KMS-11 (cell line): ENCODE data around the gene PMEPA1.
A peak's percentile ranks its signal among the peaks of the same experiment; 100 is the strongest.

Experiments
- H2AFZ ChIP-seq: fragments of 200-600 bp; sonication (generic); 2 replicates; pipeline ENCODE4 v1.6.1; 2016; ENCODE audit warnings: antibody characterized with exemption, mixed run types, low read depth
- H3K27ac ChIP-seq: fragments of 200-600 bp; sonication (generic); 2 replicates; pipeline ENCODE4 v1.6.1; 2016; ENCODE audit warnings: mild to moderate bottlenecking, mixed run types
- H3K27me3 ChIP-seq: fragments of 200-600 bp; sonication (generic); 2 replicates; pipeline ENCODE4 v1.6.1; 2017; ENCODE audit warnings: mild to moderate bottlenecking, low read depth, mixed run types, moderate library complexity; ENCODE audit not compliant: insufficient read depth
- H3K36me3 ChIP-seq: fragments of 200-600 bp; sonication (generic); 2 replicates; pipeline ENCODE4 v1.6.1; 2017; ENCODE audit warnings: mild to moderate bottlenecking, mixed run types; ENCODE audit not compliant: insufficient read depth
- H3K4me1 ChIP-seq: fragments of 200-600 bp; sonication (generic); 2 replicates; pipeline ENCODE4 v1.6.1; 2016; ENCODE audit warnings: mild to moderate bottlenecking, low read depth, mixed run types; ENCODE audit not compliant: poor library complexity, severe bottlenecking
- H3K4me2 ChIP-seq: fragments of 200-600 bp; sonication (generic); 2 replicates; pipeline ENCODE4 v1.7.0; 2016; ENCODE audit warnings: mild to moderate bottlenecking, mixed run types
- H3K4me3 ChIP-seq: fragments of 200-600 bp; sonication (generic); IDR thresholded peaks from 2 replicates; pipeline ENCODE4 v1.6.1; 2017; ENCODE audit warnings: low read depth, low read length, mixed read lengths; ENCODE audit not compliant: insufficient read depth
- H3K79me2 ChIP-seq: fragments of 200-600 bp; sonication (generic); 2 replicates; pipeline ENCODE4 v1.6.1; 2016; ENCODE audit warnings: low read depth, mixed run types; ENCODE audit not compliant: insufficient read depth
- H3K9ac ChIP-seq: fragments of 200-600 bp; sonication (generic); 2 replicates; pipeline ENCODE4 v1.6.1; 2016; ENCODE audit warnings: mild to moderate bottlenecking, mixed run types
- H4K20me1 ChIP-seq: fragments of 200-600 bp; sonication (generic); 2 replicates; pipeline ENCODE4 v1.6.1; 2016; ENCODE audit warnings: mild to moderate bottlenecking, mixed run types; ENCODE audit not compliant: insufficient read depth
- TF ChIP-seq, protein P1 (sequence below): fragments of 200-600 bp; sonication (generic); conservative IDR thresholded peaks from 2 replicates; pipeline ENCODE4 v1.6.1; 2017; ENCODE audit warnings: low read depth, mild to moderate bottlenecking, antibody characterized with exemption, low read length, moderate library complexity, mixed read lengths

Gene PMEPA1

GRCh38 chr20:57654998-57655808, 54.6 kb downstream of the PMEPA1 start:
- no peak overlapping the region for H2AFZ ChIP-seq
- no peak overlapping the region for H3K4me3 ChIP-seq
- no peak overlapping the region for H3K4me2 ChIP-seq
- no peaks in the 10 kb centered on the region for H3K27me3 ChIP-seq
- no peaks in the 10 kb centered on the region for H4K20me1 ChIP-seq
- no peaks in the 10 kb centered on the region for H3K36me3 ChIP-seq
- H3K27ac ChIP-seq: no peak overlapping the region
- TF ChIP-seq, protein P1, sequence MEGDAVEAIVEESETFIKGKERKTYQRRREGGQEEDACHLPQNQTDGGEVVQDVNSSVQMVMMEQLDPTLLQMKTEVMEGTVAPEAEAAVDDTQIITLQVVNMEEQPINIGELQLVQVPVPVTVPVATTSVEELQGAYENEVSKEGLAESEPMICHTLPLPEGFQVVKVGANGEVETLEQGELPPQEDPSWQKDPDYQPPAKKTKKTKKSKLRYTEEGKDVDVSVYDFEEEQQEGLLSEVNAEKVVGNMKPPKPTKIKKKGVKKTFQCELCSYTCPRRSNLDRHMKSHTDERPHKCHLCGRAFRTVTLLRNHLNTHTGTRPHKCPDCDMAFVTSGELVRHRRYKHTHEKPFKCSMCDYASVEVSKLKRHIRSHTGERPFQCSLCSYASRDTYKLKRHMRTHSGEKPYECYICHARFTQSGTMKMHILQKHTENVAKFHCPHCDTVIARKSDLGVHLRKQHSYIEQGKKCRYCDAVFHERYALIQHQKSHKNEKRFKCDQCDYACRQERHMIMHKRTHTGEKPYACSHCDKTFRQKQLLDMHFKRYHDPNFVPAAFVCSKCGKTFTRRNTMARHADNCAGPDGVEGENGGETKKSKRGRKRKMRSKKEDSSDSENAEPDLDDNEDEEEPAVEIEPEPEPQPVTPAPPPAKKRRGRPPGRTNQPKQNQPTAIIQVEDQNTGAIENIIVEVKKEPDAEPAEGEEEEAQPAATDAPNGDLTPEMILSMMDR: no peak
- H3K4me1 ChIP-seq: no peaks in the 10 kb centered on the region
- no peaks in the 10 kb centered on the region for H3K79me2 ChIP-seq
- H3K9ac ChIP-seq: no peak overlapping the region

DNA sequence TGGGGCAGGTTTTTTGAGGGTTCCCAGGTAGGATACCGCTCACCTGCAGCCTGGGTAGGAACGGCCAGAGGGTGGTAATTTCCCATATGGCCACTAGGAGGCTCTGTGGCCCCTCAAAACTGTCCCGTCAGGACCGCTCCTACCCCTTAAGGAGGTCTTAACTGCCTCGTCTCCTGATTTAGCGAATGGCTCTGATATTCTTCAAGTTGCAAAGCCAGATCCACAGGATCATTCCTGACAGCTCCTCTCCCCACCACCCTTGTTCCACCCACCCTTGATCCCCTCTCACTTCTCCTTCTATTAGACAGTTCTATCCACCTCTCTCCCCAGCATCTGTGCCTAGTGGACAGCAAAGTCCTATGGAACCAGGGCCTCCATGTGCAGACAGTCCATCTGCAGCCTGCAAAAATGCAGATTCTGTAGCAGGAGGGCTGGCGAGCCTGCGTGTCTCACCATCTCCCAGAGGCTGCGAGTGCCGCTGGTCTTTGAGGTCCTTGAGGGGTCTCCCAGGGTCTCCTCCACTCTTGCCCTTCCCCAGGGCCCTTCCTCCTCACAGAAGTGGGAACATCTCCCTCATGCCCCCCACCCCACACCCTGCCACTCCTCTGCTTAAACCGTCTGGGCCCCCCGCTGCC, 55.3 kb downstream of the PMEPA1 start:
- Histone ChIP-seq H4K20me1 (no peaks in the 10 kb centered on the region), H3K4me3 (no peak overlapping the region), H3K9ac (no peak overlapping the region), H3K79me2 (no peaks in the 10 kb centered on the region), H3K4me2 (no peak overlapping the region), H3K36me3 (no peaks in the 10 kb centered on the region), H2AFZ (no peak overlapping the region), H3K4me1 (no peaks in the 10 kb centered on the region), H3K27me3 (no peaks in the 10 kb centered on the region), H3K27ac (no peak overlapping the region)
- TF ChIP-seq, protein P1: peak; percentile 98

DNA sequence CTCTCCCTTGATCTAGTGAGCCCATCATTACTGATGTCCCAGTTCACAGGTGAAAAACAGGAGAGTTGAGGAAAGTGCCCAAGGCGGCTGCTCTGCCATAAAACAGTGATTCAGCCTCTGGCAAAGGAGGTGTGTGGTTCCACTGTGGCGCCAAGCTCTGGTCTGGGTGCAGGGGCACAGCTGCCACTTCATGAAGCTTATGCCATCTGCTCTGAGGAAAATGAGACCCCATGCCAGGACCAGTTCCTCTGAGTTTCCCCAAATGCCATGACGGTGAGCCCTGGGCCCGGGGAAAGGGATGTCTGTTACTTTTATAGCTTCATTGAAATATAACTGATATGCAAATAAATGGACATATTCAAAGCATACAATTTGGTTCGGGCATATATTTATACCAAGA, 55.9 kb downstream of the PMEPA1 start:
- no peaks in the 10 kb centered on the region for H4K20me1 ChIP-seq
- TF ChIP-seq, protein P1: no peak
- no peaks in the 10 kb centered on the region for H3K4me1 ChIP-seq
- H2AFZ ChIP-seq: no peak overlapping the region
- no peak overlapping the region for H3K4me3 ChIP-seq
- no peaks in the 10 kb centered on the region for H3K27me3 ChIP-seq
- H3K4me2 ChIP-seq: no peak overlapping the region
- no peaks in the 10 kb centered on the region for H3K79me2 ChIP-seq
- no peak overlapping the region for H3K27ac ChIP-seq
- no peaks in the 10 kb centered on the region for H3K36me3 ChIP-seq
- H3K9ac ChIP-seq: no peak overlapping the region

GRCh38 chr20:57653546-57653900, 56.3 kb downstream of the PMEPA1 start:
- H3K4me2 ChIP-seq: no peak overlapping the region
- H3K27ac ChIP-seq: no peak overlapping the region
- H4K20me1 ChIP-seq: no peaks in the 10 kb centered on the region
- TF ChIP-seq, protein P1: no peak
- H3K4me3 ChIP-seq: no peak overlapping the region
- H2AFZ ChIP-seq: no peak overlapping the region
- no peak overlapping the region for H3K9ac ChIP-seq
- no peaks in the 10 kb centered on the region for H3K4me1 ChIP-seq
- no peaks in the 10 kb centered on the region for H3K27me3 ChIP-seq
- H3K36me3 ChIP-seq: no peaks in the 10 kb centered on the region
- H3K79me2 ChIP-seq: no peaks in the 10 kb centered on the region
